Measurements from ENCODE around the gene CNN3. TPM values are rescaled to one million over a fixed set of nuclear protein-coding genes. Genes with fewer than 3 reads are reported as not detected.

CNN3 gene
- total and polyA plus RNA-seq, 2 donors (not counting 3 experiments of a cell fraction or from before 2014, with no cell fraction given) = 174 to 392 TPM

DNA sequence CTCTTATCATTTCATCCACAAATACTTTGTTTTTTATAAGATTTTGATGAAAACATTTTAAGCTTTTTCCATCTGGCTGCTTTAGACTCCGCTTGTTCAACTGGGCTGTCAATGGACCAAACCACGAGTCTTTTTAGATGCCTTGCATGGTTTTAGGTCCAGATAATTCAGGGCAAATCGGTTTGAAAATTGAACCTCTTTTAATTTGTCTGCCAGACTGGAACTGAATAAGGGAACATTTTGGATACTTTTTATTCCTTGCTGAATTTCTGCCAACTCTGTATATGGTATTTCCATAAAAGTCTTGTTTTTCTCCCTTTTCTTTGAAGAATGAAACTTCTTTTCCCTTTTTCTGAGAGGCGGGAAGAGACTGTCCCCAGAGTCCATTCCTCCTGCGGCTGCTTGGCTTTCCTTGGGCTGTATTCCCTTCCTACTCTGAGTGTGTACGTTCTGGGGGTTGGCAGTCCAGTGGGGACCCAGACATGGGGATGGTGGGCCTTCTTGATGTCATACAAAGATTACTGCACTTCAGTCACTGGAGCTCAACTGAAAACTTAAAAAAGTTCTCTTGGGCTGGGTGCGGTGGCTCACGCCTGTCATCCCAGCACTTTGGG is 46.5 kb upstream of the CNN3 start:
- no peak overlapping the region for H2AFZ ChIP-seq (ENCODE audit: low read depth, low read length)
- BruUV-seq (replicated peaks) = no TSS peak
- no peak overlapping the region for H3K4me3 ChIP-seq (replicated peaks in 1 of 3; ENCODE audit: insufficient read depth in 1 of 3, low read depth in 1 of 3, low read length in 3 of 3)
- dilution Hi-C loops (cut with MboI; ENCODE audit: extremely low pct_ligation_motif_present, low sequenced_read_pairs) (no loop called here), intact Hi-C loops (cut with micrococcal nuclease) (no loop called here)
- FAIRE-seq = no peak
- H3K27me3 ChIP-seq (ENCODE audit: control insufficient read depth in 2 of 2, insufficient read depth in 2 of 2, low read length in 2 of 2) = no peaks in the 10 kb centered on the region
- ChIA-PET POLR2A (no interaction called here), CTCF (no interaction called here)
- no peaks in the 10 kb centered on the region for H3K79me2 ChIP-seq (ENCODE audit: control insufficient read depth, insufficient read depth, low read length)
- no peak overlapping the region for H3K9ac ChIP-seq (replicated peaks; ENCODE audit: extremely low read depth, insufficient read depth, low read length)
- H3K9me3 ChIP-seq (replicated peaks; ENCODE audit: control insufficient read depth, insufficient read depth, low read length) = no peaks in the 10 kb centered on the region
- no peak overlapping the region for H3K4me2 ChIP-seq (ENCODE audit: insufficient read depth, low read length)
- H4K20me1 ChIP-seq (replicated peaks; ENCODE audit: control insufficient read depth, extremely low read depth, insufficient read depth, low read length) = no peaks in the 10 kb centered on the region
- no peak overlapping the region for H3K27ac ChIP-seq (ENCODE audit: insufficient read depth, low read depth, low read length)
- H3K4me1 ChIP-seq (ENCODE audit: control insufficient read depth, extremely low read depth, insufficient read depth, low read length) = peaks cover 16% of the 10 kb centered on the region
- no peak for DNase-seq (ENCODE audit: low read depth, low spot score)
- no peaks in the 10 kb centered on the region for H3K36me3 ChIP-seq (ENCODE audit: control insufficient read depth in 2 of 2, extremely low read depth in 1 of 2, insufficient read depth in 2 of 2, low read length in 2 of 2)
- TF ChIP-seq, protein P1, sequence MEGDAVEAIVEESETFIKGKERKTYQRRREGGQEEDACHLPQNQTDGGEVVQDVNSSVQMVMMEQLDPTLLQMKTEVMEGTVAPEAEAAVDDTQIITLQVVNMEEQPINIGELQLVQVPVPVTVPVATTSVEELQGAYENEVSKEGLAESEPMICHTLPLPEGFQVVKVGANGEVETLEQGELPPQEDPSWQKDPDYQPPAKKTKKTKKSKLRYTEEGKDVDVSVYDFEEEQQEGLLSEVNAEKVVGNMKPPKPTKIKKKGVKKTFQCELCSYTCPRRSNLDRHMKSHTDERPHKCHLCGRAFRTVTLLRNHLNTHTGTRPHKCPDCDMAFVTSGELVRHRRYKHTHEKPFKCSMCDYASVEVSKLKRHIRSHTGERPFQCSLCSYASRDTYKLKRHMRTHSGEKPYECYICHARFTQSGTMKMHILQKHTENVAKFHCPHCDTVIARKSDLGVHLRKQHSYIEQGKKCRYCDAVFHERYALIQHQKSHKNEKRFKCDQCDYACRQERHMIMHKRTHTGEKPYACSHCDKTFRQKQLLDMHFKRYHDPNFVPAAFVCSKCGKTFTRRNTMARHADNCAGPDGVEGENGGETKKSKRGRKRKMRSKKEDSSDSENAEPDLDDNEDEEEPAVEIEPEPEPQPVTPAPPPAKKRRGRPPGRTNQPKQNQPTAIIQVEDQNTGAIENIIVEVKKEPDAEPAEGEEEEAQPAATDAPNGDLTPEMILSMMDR (IDR thresholded peaks at IDR 0.05; ENCODE audit: extremely low read depth in 1 of 2, insufficient read depth in 1 of 2, low read depth in 1 of 2, low read length in 2 of 2) = no peak
- no peak for TF ChIP-seq MYC (IDR thresholded peaks at IDR 0.05; ENCODE audit: low read depth, low read length)
- no peak for TF ChIP-seq POLR2AphosphoS5 (IDR thresholded peaks at IDR 0.05; ENCODE audit: insufficient read depth, low read depth, low read length)
- no peak for TF ChIP-seq EZH2 (IDR thresholded peaks at IDR 0.05; ENCODE audit: borderline replicate concordance, low read depth, low read length, severe bottlenecking)
- TF ChIP-seq, protein P2, sequence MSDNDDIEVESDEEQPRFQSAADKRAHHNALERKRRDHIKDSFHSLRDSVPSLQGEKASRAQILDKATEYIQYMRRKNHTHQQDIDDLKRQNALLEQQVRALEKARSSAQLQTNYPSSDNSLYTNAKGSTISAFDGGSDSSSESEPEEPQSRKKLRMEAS (IDR thresholded peaks at IDR 0.05; ENCODE audit: insufficient read depth, insufficient read length) = no peak
- no peak for TF ChIP-seq POLR2A (IDR thresholded peaks at IDR 0.05; ENCODE audit: low read depth, low read length)
- no peak for TF ChIP-seq JUN (IDR thresholded peaks at IDR 0.05; ENCODE audit: borderline replicate concordance, insufficient read depth, insufficient read length, low read depth)
- no peak for TF ChIP-seq GATA2 (IDR thresholded peaks at IDR 0.05; ENCODE audit: insufficient read depth, insufficient read length, low read depth, low read length)
- no peak for TF ChIP-seq FOS (IDR thresholded peaks at IDR 0.05; ENCODE audit: borderline replicate concordance, insufficient read depth, low read length)
- no peaks in the 10 kb centered on the region for H3K9me1 ChIP-seq (replicated peaks; ENCODE audit: control insufficient read depth, extremely low read depth, insufficient read depth, low read length)

Data from endothelial cell of umbilical vein (primary cell).